GM21723 (cell line): ENCODE data around the gene RPL22L1.
"Not testable (repeated sequence)": the region's sequence is repeated elsewhere in the genome, so short reads cannot be mapped to it uniquely, and the experiment has no call there.

Experiments
- ATAC-seq: cut with Tn5 transposase; IDR thresholded peaks from one replicate; pipeline ENCODE4 v1.9.1; 2021; ENCODE audit warnings: mild to moderate bottlenecking, moderate library complexity; ENCODE audit not compliant: unreplicated experiment

The RPL22L1 gene

DNA sequence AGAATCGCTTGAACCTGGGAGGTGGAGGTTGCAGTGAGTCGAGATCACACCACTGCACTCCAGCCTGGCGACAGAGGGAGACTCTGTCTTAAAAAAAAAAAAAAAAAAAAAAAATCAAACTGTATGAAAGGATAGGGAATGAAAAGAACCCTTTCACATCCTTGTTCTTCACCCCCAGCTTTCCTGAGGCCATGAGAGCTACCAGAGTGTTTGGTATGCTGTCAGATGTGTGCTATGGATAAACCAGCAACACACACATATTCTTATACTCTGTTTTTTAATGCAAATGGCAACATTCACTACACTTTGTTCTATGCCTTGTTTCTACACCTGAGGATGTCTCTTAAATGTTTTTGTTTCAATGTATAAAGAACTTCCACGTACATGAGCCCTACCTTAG is 33.5 kb downstream of the RPL22L1 start:
- ATAC-seq: no peak

- ATAC-seq: no peak
Observed at GRCh38 chr3:170835336-170835735, 34.7 kb downstream of the RPL22L1 start.

GRCh38 chr3:170830580-170830979 is 39.4 kb downstream of the RPL22L1 start:
- ATAC-seq: no peak

DNA sequence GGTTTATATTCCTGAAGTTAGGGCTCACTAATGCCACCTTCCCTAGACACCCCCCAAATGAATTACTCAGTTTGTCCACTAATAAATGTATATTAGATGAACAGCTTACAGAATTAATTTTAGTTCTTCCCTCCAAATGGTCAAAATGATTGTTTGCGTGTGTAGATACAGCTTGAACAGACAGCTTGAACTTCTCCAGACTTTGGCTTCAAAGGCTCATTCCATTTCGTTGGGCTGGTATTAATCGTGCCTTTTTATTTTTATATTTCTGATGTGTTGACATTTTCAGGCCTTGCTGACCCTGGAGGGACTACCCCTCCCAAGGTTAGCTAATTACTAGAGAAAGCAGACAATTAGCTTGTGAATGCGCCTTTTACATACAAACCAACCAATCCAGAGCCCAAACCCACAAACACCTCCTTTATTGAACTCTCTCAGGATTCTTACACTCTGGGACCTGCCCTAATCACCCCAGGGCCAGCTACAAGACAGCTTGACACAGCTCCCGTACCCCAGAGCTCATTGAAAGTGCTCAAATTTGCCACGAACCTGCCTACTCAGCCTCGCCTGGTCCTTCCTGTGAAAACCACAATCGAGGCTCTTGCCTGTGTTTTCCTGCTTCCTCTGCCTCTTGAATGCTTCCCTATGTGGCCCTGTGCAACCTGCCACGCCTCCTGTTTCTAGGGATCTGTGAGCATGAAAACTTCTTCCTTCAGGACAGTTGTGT is 40.3 kb downstream of the RPL22L1 start:
- no peak for ATAC-seq

GRCh38 chr3:170826047-170826446 is 43.9 kb downstream of the RPL22L1 start:
- no peak for ATAC-seq

DNA sequence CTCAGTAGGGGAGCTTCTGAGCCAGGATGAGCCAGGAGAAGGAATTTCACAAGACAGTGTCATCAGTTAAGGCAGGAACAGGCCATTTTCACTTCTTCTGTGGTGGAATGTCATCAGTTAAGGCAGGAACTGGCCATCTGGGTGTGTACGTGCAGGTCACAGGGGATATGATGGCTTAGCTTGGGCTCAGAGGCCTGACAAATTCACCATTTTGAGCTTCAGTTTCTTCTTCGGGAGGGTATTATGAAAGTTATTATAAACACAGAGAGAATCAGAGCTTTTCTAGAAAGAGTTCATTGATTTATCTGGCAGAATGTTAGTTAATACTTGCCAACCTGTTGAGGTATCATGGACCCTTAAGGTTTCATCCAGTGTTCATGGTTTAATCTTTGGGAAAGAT is 46.4 kb downstream of the RPL22L1 start:
- not testable (repeated sequence) for ATAC-seq

- not testable (repeated sequence) for ATAC-seq
Observed at GRCh38 chr3:170818325-170818724, 51.7 kb downstream of the RPL22L1 start.

DNA sequence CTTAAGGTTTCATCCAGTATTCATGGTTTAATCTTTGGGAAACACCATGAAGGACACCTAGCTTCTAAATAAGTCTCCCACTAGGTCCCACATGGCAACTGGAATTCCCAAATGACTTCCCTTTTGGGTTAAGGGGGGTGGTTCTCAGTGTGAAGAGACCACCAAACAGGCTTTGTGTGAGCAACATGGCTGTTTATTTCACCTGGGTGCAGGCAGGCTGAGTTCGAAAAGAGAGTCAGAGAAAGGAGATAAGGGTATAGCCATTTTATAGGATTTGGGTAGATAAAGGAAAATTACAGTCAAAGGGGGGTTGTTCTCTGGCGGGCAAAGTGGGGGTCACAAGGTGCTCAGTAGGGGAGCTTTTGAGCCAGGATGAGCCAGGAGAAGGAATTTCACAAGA is 52.5 kb downstream of the RPL22L1 start:
- not testable (repeated sequence) for ATAC-seq

DNA sequence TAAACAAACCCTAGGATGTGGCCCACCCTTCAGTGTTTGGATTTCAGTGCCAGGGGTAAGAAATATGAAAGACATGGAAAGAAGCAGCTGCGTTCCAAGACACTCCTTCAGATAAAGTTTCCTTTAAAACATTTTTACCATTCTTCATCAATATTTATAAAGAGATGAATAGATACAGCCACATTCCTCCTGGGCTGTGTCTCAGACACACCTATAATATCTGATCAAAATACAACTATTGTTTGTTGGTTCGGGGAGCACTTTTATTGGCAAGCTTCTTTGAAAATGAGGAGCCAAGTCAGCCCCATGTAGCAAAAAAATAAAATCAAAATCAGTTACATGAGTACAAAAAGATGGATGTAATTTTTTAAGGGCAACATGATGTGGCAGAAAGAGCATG is 53.2 kb downstream of the RPL22L1 start:
- no peak for ATAC-seq

GRCh38 chr3:170816341-170816740 is 53.7 kb downstream of the RPL22L1 start:
- no peak for ATAC-seq

GRCh38 chr3:170815936-170816335 is 54.1 kb downstream of the RPL22L1 start:
- no peak for ATAC-seq

- no peak for ATAC-seq
Observed at GRCh38 chr3:170815340-170815739, 54.7 kb downstream of the RPL22L1 start.
